Dedifferentiated amniotic fluid mesenchymal stem cell (primary cell): Measurements from ENCODE around the gene PAK6.

Source experiments
- DNase-seq: peaks from one replicate; pipeline ENCODE4 v3.0.0-alpha.2; 2016; ENCODE audit errors: extremely low spot score

The PAK6 gene

DNA sequence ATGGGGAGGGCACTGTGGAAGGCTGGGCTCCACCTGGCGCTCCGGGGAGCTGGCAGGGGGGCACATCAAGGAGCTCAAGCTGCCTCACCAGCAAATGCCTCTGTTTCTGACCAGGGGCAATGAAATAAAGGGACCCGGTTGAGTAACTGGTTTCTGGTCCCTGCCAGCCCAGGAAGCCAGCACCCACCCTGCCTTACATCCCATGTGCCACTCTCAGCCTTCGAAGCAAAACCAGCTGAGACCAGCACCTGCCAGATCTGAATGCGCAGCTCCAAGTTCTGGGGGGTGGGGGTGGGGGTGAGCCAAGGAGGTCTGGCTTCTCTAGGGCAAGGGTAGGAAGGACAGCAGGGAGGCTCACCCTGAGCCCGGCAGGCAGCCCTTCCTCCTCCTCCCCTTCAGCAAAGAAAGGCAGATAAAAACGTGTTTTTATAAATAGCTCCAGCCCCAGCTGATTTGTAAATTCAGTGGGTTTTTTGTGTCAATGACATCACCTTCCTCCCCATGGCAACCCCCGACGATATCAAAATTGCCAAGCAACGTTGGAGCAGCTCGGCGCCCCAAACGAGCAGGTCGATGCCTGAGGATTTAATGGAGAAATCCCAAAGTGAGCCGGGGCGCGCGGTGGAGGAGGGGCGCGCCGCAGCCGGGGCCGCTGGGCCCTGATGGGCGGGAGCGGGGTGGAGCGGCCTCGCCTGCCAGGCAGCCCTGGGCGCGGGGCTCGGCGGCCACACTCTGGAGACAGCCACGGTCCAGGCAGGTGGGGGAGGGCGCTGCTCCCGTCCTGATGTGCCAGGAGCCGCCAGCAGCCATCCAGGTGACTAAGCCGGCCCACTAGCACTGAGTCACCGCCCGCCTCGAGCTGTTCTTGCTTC is at the start of gene PAK6:
Gene PAK6, plus strand, starts transcription at position 532 of the 872 bp plus-strand sequence. CDS start 25,723 bp downstream, outside the sequence.
- DNase-seq, result no peak

DNA sequence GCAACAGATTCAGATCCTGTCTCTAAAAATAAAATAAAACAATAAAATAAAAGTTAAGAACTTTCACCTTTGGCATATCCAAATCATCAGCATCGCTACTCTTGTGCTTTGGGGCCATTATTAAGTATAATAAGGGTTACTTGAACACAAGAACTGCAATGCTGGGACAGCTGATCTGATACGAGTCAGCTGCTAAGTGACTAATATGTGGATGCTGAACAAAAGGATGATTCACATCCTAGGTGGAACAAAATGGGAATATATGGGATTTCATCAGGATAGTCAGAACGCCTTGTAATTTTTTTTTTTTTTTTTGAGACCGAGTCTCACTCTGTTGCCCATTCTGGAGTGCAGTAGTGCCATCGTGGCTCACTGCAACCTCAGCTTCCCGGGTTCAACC is 48.3 kb upstream of the PAK6 start:
- no peak for DNase-seq

- DNase-seq, result no peak
Observed at GRCh38 chr15:40192942-40193341, 45.9 kb upstream of the PAK6 start.

DNA sequence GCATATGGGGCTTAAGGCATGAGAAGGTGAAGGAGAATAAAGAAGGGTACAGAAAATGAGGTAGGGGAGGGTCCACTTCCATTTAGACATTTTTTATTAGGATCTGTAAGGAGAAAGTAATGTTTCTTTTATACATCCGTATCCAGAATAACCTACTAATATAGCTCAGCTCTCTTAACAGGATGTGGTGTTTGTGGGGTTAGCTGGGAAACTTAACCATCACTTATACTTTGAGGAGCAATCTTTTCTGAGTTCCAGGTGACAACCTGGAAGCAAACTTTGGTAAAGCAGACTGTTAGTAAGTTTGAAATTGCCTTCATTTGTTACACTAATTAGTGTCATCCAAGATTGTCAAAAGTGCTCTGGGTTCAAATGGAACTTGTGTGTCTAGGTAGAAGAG is 41.4 kb upstream of the PAK6 start:
- DNase-seq, result no peak

- no peak for DNase-seq
Observed at GRCh38 chr15:40198355-40199085, 40.3 kb upstream of the PAK6 start.

DNA sequence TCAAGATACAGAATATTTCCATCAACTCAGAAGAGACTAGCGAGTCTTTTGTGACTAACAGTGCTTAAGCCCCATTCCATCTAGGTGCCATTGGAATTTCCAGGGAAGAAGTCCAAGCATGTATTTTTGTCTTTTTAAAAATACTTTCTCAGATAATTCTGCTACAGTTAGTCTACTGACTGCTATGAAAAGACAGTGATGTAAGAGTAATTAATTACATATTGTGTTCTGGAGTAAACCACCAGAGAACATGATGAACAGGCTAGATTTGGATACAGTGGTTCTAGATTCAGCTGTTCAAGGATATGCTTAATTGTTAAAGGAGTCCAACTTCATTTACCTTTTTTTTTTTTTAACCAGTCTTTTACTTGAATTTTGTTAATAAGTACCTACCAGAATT is 34.8 kb upstream of the PAK6 start:
- DNase-seq, result no peak

DNA sequence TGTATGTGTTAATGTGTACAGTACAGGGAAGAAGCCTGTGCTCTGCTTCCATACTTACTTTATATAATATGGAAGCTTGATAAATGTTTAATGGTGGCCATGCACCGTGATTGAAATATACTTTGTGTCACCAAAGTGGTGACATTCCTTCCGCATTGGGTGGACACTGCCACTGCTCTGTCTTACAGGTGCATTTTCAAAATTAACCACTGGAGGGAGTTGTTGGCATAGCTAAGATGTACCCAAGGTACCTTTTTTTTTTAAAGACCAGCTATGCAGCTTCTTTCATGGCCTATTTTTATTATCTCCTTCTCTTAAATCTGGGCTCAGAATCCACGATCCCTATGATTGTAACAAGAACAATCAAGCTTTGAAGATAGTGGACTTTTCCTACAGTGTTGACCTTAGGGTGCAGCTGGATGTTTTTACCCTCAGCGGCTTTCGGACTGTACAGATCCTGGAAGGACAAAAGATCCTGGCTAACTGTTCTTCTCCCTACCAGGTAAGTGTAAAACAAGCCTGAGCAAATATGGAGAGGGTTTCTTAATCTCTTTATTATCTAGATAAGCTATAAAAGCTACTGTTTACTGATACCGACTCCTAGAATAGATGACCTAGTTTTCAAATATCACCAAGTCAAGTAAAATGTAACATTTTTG is 21.6 kb upstream of the PAK6 start:
- DNase-seq, result peak; percentile 81

- DNase-seq, result no peak
Observed at GRCh38 chr15:40219801-40220200, 19.1 kb upstream of the PAK6 start.

GRCh38 chr15:40222131-40222530 is 16.7 kb upstream of the PAK6 start:
- no peak for DNase-seq

DNA sequence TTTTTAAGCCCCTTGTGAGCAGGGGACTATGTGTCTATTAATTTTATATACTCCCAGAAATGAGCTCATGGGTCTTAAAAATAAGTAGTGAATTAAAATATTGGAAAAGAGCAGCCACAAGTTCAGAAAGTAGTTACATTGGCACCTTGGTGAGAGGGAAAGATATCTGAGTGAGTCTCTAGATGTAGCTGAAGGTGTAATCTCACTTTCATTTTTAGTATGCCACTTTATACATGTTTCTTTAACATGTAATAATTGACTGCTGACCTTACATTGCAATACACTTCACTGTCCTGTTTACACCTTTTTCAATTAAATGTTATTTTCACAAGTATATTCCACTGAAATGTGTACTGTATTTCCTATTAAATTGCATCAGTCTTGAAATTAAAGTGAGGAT is 12.1 kb upstream of the PAK6 start:
- no peak for DNase-seq

- DNase-seq, result no peak
Observed at GRCh38 chr15:40229316-40229715, 9.5 kb upstream of the PAK6 start.

DNA sequence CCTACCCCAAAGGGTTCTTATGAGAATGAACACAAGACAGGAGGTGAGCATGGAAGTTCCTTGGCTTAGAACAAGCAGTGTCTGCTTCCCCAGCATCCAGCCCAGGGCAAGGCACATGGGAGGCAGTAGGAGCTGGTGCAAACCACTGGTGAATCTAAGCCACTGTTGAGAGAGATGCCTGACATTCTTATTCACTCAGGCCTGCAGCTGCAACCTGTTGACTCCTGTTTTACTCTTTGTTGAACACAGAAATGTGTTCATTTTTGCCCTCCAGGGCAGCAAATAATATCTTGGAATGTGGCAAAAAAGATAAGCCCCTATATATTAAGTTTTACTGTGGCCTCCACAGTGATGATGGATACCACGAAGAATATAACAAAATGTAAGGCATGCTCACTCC is 8.9 kb upstream of the PAK6 start:
- DNase-seq, result no peak

GRCh38 chr15:40232625-40233070 is 6.2 kb upstream of the PAK6 start:
- DNase-seq, result no peak

- DNase-seq, result no peak
Observed at GRCh38 chr15:40233727-40234577, 4.9 kb upstream of the PAK6 start.

DNA sequence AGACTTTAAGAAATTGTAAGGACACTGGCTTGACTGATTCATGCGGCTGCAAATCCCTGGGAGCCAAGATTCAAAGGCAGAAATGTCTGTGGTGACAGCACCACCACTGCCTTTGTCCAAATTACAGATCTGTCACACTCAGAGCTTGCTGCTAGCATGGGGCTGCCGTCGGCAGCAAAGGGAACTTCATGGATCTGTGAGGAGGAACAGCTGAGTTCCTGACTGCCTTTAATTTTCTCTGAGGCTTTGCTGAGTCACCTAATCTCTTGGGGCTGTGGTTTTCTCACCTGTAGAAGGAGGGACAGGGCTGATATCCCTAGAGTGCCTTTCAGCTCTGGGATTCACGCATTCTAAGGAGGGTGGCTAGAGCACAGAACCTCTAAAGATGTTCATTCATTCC is 4.1 kb upstream of the PAK6 start:
- DNase-seq, result no peak

DNA sequence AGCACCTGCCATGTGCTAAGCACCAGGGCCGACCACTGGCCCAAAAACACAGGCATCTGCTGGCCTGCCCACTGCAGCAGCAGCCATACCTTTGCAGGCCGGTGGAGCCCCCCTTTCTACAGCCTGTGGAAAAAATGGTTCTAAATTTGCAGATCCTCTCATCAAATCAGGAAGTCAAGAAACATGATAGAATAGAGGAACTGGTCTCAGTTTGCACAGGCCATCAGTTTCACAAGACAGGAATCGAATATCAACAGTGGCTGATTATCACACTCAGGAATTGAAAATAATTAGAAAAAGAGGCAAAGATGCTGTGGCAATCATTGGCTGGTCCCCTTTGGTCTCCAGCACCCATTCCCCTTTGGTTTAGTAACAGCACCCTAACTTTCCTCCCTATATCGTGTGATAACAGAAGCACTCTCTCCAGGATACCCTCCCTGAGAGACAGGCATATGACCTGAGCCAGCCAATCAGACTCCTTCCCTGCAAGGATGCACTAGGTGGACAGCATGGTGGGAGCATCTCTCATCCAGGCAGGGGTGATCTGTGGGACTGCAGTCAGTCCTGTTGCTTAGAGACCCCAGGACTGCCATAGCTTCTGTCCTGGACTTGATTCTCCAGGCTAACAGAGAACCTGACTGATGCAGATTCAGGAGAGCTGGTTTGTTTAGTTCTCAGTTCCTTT is 3.5 kb upstream of the PAK6 start:
- no peak for DNase-seq

GRCh38 chr15:40239404-40239692 is 485 bp downstream of the PAK6 start:
- DNase-seq, result no peak

DNA sequence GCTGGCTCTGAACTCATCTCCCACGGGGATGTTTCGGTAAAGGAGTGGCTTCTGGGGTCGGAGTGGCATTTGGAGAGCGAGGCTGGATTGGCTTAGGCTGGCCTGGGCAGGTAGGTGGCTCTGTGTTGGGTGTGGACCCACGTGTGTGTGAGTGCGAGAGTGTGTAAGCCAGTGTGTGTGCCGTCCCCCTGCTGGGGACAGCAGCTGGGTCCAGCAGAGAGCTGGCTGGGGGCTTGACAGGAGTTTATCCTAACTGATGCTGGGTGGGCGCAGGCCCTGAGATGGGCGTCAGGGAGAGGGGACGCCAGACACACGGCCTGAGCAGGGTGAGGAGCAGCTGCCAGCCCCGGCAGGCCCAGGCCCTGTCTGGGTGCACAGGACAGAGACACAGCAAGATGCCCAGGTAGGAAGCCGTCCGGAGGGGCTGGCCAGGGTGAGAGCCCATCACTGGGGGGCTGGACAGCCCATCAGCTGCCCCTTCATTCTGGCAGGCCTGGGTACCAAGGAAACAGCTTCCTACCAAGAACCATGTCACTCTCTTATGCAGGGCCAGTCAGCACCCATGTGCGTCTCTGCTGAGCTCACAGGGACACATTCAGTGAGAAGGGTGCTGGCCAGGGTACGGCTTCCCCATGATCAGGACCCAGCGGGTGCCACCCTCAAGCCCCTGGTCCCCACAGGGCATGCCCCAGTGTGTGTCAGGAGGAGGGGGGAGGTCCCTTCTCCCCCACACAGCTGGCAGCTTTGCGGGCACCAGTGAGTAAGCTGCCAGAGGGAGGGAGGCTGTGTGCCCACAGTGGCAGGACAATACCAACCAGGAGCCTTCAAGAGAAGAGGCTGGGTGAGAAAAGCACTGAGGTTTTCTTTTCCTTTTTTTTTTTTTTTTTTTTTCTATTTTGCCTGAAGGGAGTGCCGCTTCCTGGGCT is 1.1 kb downstream of the PAK6 start:
- DNase-seq, result no peak

DNA sequence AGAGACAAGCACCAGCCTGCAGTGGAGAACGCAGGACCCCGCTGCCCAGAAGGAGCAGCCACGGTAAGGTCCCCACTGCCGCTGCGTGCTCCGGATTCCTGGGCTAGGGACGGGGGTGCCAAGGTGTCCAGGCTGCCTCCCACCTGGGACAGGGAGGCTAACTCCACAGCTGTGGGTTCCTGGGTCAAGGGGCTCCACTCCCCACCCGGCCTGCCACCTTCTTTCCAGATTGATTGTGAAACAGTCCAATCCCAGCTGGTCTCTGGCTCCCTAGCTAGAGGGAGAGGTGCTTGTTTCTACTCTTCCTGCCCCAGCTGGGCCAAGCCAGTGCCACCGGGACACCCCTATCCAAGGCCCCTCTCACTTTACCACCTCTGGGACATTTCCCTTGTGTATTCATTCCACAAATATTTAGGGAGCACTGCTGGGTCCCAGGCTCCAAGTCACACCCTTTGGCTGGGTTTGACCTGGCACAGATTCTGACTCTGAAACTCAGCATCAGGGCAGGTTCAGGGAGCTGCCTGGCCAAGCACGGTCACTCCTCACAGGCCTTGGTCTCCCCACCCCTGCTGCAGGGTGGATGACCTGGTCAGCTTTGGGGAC is 1.9 kb downstream of the PAK6 start:
- DNase-seq, result no peak
